ENCODE data around the gene ZNF683. TPM values are rescaled to one million over a fixed set of nuclear protein-coding genes. Genes with fewer than 3 reads are reported as not detected.

ZNF683 gene
- total and polyA plus RNA-seq, 9 of the 15 experiments (the other 6 are each of a cell fraction or from before 2014, with no cell fraction given) = not detected

- TF ChIP-seq, protein P1, sequence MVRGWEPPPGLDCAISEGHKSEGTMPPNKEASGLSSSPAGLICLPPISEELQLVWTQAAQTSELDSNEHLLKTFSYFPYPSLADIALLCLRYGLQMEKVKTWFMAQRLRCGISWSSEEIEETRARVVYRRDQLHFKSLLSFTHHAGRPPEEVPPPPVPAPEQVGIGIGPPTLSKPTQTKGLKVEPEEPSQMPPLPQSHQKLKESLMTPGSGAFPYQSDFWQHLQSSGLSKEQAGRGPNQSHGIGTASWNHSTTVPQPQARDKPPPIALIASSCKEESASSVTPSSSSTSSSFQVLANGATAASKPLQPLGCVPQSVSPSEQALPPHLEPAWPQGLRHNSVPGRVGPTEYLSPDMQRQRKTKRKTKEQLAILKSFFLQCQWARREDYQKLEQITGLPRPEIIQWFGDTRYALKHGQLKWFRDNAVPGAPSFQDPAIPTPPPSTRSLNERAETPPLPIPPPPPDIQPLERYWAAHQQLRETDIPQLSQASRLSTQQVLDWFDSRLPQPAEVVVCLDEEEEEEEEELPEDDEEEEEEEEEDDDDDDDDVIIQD (CRISPR knock-in tag; IDR thresholded peaks at IDR 0.05) = peak; percentile 95; the same call in 1 of the 2 replicates
- TF ChIP-seq TARDBP (IDR thresholded peaks at IDR 0.05) (peak; percentile 13; the same call in 1 of the 2 replicates), ZNF224 (CRISPR knock-in tag; IDR thresholded peaks at IDR 0.05) (peak; percentile 96), PCBP2 (IDR thresholded peaks at IDR 0.05; ENCODE audit: low read depth, low read length, poor library complexity, severe bottlenecking) (no peak), PTRF (tag; IDR thresholded peaks at IDR 0.05) (peak; percentile 82), HBP1 (CRISPR knock-in tag; IDR thresholded peaks at IDR 0.05) (peak; percentile 97), ZNF444 (CRISPR knock-in tag; IDR thresholded peaks at IDR 0.05) (peak; percentile 69; the same call in 1 of the 2 replicates), SLC30A9 (CRISPR knock-in tag; IDR thresholded peaks at IDR 0.05) (no peak), ZNF146 (CRISPR knock-in tag; IDR thresholded peaks at IDR 0.05; ENCODE audit: unreplicated experiment) (peak; percentile 41), MYBL2 (IDR thresholded peaks at IDR 0.05; ENCODE audit: low read depth) (no peak), MYBL2 (CRISPR knock-in tag; IDR thresholded peaks at IDR 0.05; ENCODE audit: borderline replicate concordance) (no peak), SAFB2 (IDR thresholded peaks at IDR 0.05; ENCODE audit: borderline replicate concordance, low read depth, low read length, severe bottlenecking) (no peak), ATF7 (IDR thresholded peaks at IDR 0.05) (peak; percentile 85), NCOA6 (IDR thresholded peaks at IDR 0.05) (no peak), ZNF143 (CRISPR knock-in tag; IDR thresholded peaks at IDR 0.05) (peak; percentile 64; the same call in 1 of the 2 replicates), PHTF2 (CRISPR knock-in tag; IDR thresholded peaks at IDR 0.05) (no peak), POLR2G (IDR thresholded peaks at IDR 0.05; ENCODE audit: low read depth, low read length) (peak; percentile 90), FIP1L1 (IDR thresholded peaks at IDR 0.05; ENCODE audit: low read depth, low read length, poor library complexity, severe bottlenecking) (peak; percentile 66), ZNF507 (tag; conservative IDR thresholded peaks at IDR 0.05) (no peak; the same call in 1 of the 2 replicates)
- TF ChIP-seq, protein P2, sequence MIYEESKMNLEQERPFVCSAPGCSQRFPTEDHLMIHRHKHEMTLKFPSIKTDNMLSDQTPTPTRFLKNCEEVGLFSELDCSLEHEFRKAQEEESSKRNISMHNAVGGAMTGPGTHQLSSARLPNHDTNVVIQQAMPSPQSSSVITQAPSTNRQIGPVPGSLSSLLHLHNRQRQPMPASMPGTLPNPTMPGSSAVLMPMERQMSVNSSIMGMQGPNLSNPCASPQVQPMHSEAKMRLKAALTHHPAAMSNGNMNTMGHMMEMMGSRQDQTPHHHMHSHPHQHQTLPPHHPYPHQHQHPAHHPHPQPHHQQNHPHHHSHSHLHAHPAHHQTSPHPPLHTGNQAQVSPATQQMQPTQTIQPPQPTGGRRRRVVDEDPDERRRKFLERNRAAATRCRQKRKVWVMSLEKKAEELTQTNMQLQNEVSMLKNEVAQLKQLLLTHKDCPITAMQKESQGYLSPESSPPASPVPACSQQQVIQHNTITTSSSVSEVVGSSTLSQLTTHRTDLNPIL (CRISPR knock-in tag; IDR thresholded peaks at IDR 0.05) = peak; percentile 81
- TF ChIP-seq, protein P3, sequence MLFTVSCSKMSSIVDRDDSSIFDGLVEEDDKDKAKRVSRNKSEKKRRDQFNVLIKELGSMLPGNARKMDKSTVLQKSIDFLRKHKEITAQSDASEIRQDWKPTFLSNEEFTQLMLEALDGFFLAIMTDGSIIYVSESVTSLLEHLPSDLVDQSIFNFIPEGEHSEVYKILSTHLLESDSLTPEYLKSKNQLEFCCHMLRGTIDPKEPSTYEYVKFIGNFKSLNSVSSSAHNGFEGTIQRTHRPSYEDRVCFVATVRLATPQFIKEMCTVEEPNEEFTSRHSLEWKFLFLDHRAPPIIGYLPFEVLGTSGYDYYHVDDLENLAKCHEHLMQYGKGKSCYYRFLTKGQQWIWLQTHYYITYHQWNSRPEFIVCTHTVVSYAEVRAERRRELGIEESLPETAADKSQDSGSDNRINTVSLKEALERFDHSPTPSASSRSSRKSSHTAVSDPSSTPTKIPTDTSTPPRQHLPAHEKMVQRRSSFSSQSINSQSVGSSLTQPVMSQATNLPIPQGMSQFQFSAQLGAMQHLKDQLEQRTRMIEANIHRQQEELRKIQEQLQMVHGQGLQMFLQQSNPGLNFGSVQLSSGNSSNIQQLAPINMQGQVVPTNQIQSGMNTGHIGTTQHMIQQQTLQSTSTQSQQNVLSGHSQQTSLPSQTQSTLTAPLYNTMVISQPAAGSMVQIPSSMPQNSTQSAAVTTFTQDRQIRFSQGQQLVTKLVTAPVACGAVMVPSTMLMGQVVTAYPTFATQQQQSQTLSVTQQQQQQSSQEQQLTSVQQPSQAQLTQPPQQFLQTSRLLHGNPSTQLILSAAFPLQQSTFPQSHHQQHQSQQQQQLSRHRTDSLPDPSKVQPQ (CRISPR knock-in tag; IDR thresholded peaks at IDR 0.05; ENCODE audit: borderline replicate concordance) = 0 out of 2 replicates have a peak, but pooled peaks have one; percentile 79
Measured at GRCh38 chr1:26336477-26337205, 35.9 kb downstream of the ZNF683 start (continued).
